RCC 7860 (cell line): ENCODE results near the gene SLC2A4RG.
"Not testable (repeated sequence)": the region's sequence is repeated elsewhere in the genome, so short reads cannot be mapped to it uniquely, and the experiment has no call there.

Source experiments
- DNase-seq: peaks from one replicate; pipeline ENCODE4 v3.0.0-alpha.2; 2015; ENCODE audit warnings: low spot score
- FAIRE-seq: peaks from 2 replicates; lab custom pipeline; 2012; peaks lifted over from hg19 to GRCh38; lab: Jason Lieb, UNC

The SLC2A4RG gene

GRCh38 chr20:63773571-63774241 lies 34.1 kb downstream of the SLC2A4RG start:
- no peak for DNase-seq
- FAIRE-seq, result no peak

- FAIRE-seq, result no peak
These were observed 34.7 kb downstream of the SLC2A4RG start for GRCh38 chr20:63774306-63774705.

GRCh38 chr20:63775096-63775978 lies 35.8 kb downstream of the SLC2A4RG start:
- no peak for FAIRE-seq
- DNase-seq, result no peak

More at GRCh38 chr20:63774306-63774705, 34.7 kb downstream of the SLC2A4RG start:
- no peak for DNase-seq

- not testable (repeated sequence) for DNase-seq, FAIRE-seq
These were observed 37.3 kb downstream of the SLC2A4RG start for GRCh38 chr20:63776875-63777274.

- FAIRE-seq (no peak), DNase-seq (no peak)
These were observed 38.0 kb downstream of the SLC2A4RG start for GRCh38 chr20:63777614-63778013.

- DNase-seq (no peak), FAIRE-seq (no peak)
These were observed 38.6 kb downstream of the SLC2A4RG start for GRCh38 chr20:63778034-63778752.

- DNase-seq (no peak), FAIRE-seq (no peak)
These were observed 39.3 kb downstream of the SLC2A4RG start for GRCh38 chr20:63778857-63779256.

GRCh38 chr20:63781181-63781580 lies 41.6 kb downstream of the SLC2A4RG start:
- DNase-seq (no peak), FAIRE-seq (no peak)

GRCh38 chr20:63782051-63782471 lies 42.5 kb downstream of the SLC2A4RG start:
- no peak for DNase-seq

GRCh38 chr20:63782521-63782971 lies 43.0 kb downstream of the SLC2A4RG start:
- DNase-seq (no peak), FAIRE-seq (no peak)

More at GRCh38 chr20:63782051-63782471, 42.5 kb downstream of the SLC2A4RG start:
- no peak for FAIRE-seq

GRCh38 chr20:63783970-63784369 lies 44.4 kb downstream of the SLC2A4RG start:
- FAIRE-seq, result no peak
- no peak for DNase-seq

GRCh38 chr20:63785691-63786131 lies 46.1 kb downstream of the SLC2A4RG start:
- DNase-seq (no peak), FAIRE-seq (no peak)

- FAIRE-seq, result no peak
- no peak for DNase-seq
These were observed 47.7 kb downstream of the SLC2A4RG start for GRCh38 chr20:63787302-63787701.

GRCh38 chr20:63787749-63788148 lies 48.2 kb downstream of the SLC2A4RG start:
- DNase-seq, result no peak
- no peak for FAIRE-seq

GRCh38 chr20:63789836-63790571 lies 50.4 kb downstream of the SLC2A4RG start:
- no peak for DNase-seq
- no peak for FAIRE-seq

- DNase-seq (no peak), FAIRE-seq (no peak)
These were observed 51.1 kb downstream of the SLC2A4RG start for GRCh38 chr20:63790572-63791168.

GRCh38 chr20:63791497-63792156 lies 52.1 kb downstream of the SLC2A4RG start:
- no peak for FAIRE-seq
- no peak for DNase-seq

GRCh38 chr20:63792866-63793265 lies 53.3 kb downstream of the SLC2A4RG start:
- FAIRE-seq (no peak), DNase-seq (no peak)
